Inflammatory macrophage treated with lipopolysaccharide for 1 hour (primary cell): Measurements from ENCODE around the gene JAK3.
A peak's percentile ranks its signal among the peaks of the same experiment; 100 is the strongest.
"Not testable (repeated sequence)": the region's sequence is repeated elsewhere in the genome, so short reads cannot be mapped to it uniquely, and the experiment has no call there.

ENCODE experiments used
- DNase-seq, 2 donors: peaks; one replicate each; pipeline ENCODE4 v3.0.0-alpha.2; 2020 to 2022

Gene JAK3

GRCh38 chr19:17802137-17802858, 45.5 kb downstream of the JAK3 start:
- DNase-seq = no peak

GRCh38 chr19:17798599-17798998, 49.2 kb downstream of the JAK3 start:
- not testable (repeated sequence) for DNase-seq

DNA sequence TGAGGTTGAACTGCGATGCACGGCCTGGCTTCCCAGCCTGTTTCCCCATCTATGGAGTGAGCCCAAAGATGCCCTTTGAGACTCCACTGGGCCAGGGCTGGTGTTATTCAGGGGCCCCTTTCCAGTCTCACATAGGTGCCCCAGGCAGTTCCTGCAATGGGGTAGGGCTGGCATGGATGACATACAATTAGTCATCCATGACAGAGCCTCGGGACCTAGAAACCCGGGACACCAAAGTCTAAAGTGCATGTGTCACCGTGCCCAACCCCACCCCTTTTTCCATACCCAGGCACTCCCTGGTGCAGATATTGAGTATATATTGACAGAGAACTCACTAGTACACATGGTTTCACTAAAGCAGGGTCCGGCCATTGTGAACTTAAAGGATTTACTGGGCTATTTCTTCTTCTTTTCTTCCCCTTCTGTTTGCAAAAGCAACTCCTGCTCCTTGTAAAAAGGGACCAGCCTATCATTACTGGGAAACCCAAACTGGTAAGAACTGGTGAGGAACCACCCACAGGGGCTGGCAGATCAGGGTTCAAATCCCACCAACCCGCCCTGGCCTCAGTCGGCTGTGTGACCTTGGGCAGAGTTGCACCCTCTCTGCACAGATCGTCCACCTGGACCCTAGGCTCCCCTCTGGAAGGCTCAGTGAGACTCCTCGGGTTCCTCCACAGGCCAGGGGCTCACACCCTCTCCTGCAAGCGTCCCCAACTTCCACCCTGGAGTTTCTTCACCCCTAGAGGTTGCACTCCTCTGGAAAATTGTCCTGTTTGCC, 50.2 kb downstream of the JAK3 start:
- peak in 1 of 2 donors; percentile 28 for DNase-seq

DNA sequence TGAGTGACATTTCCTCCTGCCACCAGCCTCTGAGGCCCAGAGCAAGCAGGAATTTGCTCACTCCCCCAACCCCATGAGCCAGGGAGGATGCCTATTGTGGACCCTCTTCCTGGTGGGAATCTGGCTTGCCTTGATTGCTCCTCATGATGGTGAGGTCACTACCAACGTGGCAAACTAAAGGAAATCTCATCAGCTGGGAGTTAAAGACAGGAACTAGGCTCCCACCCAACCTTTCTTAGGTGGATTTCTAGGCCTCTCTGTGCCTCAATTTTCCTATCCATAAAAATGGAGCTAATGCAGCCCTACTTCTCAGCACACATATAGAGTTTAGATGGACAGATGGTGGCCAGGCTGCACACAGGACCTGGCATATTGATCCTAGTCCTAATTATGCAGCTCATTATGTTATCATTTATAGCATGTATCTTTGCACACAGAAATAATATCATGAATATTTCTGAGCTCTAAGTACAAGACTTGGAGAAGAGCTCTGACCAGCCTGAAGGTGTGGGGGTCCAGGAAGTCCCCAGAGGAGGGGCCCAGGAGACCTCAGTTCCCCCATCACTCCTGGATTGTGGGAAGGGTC, 50.9 kb downstream of the JAK3 start:
- no peak for DNase-seq

GRCh38 chr19:17796013-17796837, 51.6 kb downstream of the JAK3 start:
- DNase-seq = no peak

GRCh38 chr19:17795495-17795856, 52.3 kb downstream of the JAK3 start:
- no peak for DNase-seq

GRCh38 chr19:17794731-17795494, 52.9 kb downstream of the JAK3 start, which contains the start of gene B3GNT3:
Gene B3GNT3, plus strand, starts transcription at chr19:17795138. Its CDS starts 12,670 bp downstream, at chr19:17807808.
- DNase-seq = peak in 1 of 2 donors; percentile 23

DNA sequence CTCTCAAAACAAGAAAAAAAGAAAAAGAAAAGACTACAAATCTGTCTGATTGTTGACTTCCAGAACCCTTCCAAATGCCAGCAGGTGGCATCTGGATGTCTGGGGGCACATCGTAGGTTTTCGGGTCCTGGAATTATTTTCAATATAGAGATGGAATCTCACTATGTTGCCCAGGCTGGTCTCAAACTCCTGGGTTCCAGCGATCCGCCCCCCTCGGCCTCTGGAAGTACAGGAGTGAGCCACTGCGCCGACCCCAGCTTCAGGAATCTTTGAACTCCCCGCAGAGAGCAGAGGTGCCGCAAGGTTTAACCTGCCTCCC, 53.4 kb downstream of the JAK3 start:
- no peak for DNase-seq

DNA sequence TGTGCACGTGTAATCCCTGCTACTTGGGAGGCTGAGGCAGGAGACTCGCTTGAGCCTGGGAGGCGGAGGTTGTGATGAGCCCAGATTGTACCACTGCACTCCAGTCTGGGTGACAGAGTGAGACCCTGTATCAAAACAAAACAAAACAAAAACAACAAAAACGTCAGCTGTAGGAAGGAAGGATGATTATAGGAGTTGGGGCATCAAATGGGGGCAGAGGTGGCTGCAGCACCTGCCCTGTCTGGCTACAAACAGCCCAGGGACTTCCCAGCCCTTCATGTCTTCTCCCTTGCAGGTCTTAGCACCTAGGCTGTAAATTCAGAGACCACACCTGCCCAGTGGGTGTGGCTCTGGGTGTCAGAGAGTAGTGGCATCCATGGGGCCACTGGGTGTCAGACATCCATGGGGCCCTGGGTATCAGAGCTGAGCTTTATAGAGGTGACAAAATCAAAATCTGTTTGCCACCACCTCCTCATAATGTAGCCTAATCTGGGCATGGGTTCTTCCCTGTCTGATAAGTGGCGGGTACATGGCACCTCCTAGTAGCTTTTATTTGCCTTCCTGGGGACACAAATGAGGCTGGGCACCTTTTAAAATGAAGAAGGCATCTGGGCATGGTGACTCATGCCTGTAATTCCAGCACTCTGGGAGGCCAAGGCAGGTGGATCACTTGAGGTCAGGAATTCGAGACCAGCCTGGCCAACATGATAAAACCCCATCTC, 57.6 kb downstream of the JAK3 start:
- no peak for DNase-seq

- DNase-seq = no peak
Observed at GRCh38 chr19:17788632-17789031, 59.1 kb downstream of the JAK3 start.

GRCh38 chr19:17787274-17787913, 60.4 kb downstream of the JAK3 start:
- no peak for DNase-seq

- DNase-seq = peak; percentile 44 to 87
Observed at GRCh38 chr19:17784201-17785008, 63.4 kb downstream of the JAK3 start.

GRCh38 chr19:17783721-17784120, 64.1 kb downstream of the JAK3 start:
- not testable (repeated sequence) for DNase-seq

GRCh38 chr19:17780781-17781180, 67.0 kb downstream of the JAK3 start:
- no peak for DNase-seq

- DNase-seq = peak; percentile 88 to 90
Observed at GRCh38 chr19:17778968-17779929, 68.5 kb downstream of the JAK3 start.

GRCh38 chr19:17778251-17778967, 69.4 kb downstream of the JAK3 start:
- DNase-seq = peak; percentile 83 to 94

- DNase-seq = not testable (repeated sequence)
Observed at GRCh38 chr19:17777840-17778239, 69.9 kb downstream of the JAK3 start.
